Measurements from ENCODE around the gene KIAA1328.

GRCh38 chr18:37160038-37160820 lies 331.3 kb downstream of the KIAA1328 start:
- TF ChIP-seq, protein P1, sequence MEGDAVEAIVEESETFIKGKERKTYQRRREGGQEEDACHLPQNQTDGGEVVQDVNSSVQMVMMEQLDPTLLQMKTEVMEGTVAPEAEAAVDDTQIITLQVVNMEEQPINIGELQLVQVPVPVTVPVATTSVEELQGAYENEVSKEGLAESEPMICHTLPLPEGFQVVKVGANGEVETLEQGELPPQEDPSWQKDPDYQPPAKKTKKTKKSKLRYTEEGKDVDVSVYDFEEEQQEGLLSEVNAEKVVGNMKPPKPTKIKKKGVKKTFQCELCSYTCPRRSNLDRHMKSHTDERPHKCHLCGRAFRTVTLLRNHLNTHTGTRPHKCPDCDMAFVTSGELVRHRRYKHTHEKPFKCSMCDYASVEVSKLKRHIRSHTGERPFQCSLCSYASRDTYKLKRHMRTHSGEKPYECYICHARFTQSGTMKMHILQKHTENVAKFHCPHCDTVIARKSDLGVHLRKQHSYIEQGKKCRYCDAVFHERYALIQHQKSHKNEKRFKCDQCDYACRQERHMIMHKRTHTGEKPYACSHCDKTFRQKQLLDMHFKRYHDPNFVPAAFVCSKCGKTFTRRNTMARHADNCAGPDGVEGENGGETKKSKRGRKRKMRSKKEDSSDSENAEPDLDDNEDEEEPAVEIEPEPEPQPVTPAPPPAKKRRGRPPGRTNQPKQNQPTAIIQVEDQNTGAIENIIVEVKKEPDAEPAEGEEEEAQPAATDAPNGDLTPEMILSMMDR (IDR thresholded peaks at IDR 0.05; ENCODE audit: extremely low read depth in 1 of 2, insufficient read depth in 1 of 2, low read depth in 1 of 2, low read length in 2 of 2): no peak
- TF ChIP-seq POLR2AphosphoS5 (IDR thresholded peaks at IDR 0.05; ENCODE audit: insufficient read depth, low read depth, low read length) (no peak), POLR2A (IDR thresholded peaks at IDR 0.05; ENCODE audit: low read depth, low read length) (no peak), EZH2 (IDR thresholded peaks at IDR 0.05; ENCODE audit: borderline replicate concordance, low read depth, low read length, severe bottlenecking) (no peak), GATA2 (IDR thresholded peaks at IDR 0.05; ENCODE audit: insufficient read depth, insufficient read length, low read depth, low read length) (no peak), JUN (IDR thresholded peaks at IDR 0.05; ENCODE audit: borderline replicate concordance, insufficient read depth, insufficient read length, low read depth) (no peak), MAX (IDR thresholded peaks at IDR 0.05; ENCODE audit: insufficient read depth, insufficient read length) (no peak), MYC (IDR thresholded peaks at IDR 0.05; ENCODE audit: low read depth, low read length) (no peak)
